ENCODE data around the gene SYT6.

SYT6 gene

DNA sequence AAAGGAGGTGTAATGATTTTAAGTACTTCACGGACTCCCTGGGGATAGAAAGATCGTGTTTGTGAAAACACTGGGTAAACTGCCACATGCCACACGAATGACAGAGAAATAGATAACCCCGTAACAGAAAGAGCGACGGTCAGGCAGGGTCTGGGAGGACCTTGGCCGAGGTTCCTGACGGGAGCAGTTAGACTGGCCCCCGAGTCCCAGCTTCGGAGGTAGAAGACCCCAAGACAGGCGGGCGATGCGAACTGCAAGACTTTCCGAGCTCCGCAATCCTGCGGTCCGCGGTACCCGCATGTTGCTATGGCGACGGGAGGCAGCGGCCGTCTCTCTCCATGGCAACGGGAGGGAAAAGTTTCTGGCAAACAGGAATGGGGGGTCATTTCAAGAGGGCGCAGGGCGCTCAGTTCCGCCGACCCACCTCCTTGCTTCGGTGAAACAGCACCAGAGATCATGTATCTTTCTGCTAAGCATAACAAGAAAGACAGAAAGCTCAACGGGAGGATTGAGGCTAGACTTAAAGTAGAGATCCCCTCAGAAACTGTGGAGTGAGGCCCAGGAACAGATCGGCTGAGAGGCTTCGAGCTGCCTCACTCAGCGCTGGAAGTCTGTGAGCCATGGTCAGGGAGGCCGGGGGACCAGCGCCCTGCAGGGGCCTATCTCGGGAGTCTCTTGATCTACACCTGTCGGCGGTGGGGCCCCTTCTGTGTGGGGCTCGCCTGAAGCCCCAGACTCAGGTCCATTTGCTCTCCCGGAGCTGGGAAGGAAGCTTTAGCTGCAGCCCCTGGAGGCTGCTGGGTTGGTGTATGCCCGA, 685 bp upstream of the SYT6 start:
- DNase-seq (ENCODE audit: low read depth in 2 of 2), result no peak

DNA sequence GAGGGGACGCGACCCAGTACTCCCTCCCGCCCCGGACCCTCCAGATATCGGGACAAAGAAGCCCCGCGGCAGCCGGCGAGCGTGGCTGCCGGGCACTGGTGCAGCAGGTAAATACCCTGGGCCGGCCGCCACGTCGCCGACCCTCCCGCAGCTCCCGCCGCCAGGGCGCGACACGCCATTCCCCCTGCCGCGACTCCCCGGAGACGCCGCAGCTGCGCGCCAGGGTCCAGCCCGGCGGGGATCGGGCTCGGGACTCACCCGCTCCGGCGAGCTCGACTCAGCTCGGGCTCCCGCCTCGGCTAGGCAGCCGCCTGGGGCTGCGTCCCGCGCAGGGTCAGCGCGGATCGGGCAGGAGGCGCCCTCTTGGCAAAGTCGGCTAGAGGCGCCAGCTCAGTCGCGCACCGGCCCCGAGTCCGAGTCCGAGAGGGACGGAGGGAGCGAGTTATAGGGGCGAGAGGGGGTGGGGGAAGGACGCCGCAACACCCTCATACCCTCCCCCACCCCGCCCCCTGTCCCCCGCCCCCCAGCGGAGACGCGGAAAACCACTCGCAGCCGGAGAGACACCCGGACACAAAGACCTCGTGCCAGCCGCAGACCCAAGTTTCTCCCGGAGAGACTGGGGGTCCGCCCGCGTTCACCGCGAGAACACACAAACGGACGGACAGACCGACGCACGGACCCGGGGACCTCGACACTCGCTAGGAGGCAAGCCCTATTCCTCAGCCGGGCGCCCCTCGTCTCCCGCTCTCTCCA, 985 bp downstream of the SYT6 start:
- DNase-seq (ENCODE audit: low read depth in 2 of 2), result no peak

- DNase-seq (ENCODE audit: low read depth in 2 of 2), result no peak
These were observed 1.6 kb downstream of the SYT6 start for GRCh38 chr1:114152089-114152507.

- no peak for DNase-seq (ENCODE audit: low read depth in 2 of 2)
These were observed 3.7 kb downstream of the SYT6 start for GRCh38 chr1:114150016-114150415.

DNA sequence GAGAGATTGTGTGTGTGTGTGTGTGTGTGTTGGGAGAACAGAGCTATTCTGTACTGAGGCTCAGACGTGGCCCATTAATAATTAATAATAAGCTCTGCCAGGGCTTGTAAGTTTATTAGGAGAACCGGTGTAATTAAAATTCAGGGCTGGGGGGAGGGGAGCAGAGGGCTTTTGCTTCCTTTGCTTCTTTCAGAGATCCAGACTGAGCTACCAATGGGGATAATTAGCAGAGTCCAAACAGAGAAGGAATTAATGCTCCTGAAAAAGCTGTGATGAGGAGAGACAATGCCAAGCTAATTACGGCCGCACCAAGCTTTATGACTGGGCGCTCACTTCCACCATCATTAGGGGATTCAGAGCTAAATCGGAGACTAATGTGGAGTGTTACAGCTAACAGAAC, 4.5 kb downstream of the SYT6 start:
- DNase-seq (ENCODE audit: low read depth in 2 of 2), result no peak

GRCh38 chr1:114145504-114146151, 8.0 kb downstream of the SYT6 start:
- no peak for DNase-seq (ENCODE audit: low read depth in 2 of 2)

- no peak for DNase-seq (ENCODE audit: low read depth in 2 of 2)
These were observed 9.7 kb downstream of the SYT6 start for GRCh38 chr1:114144016-114144415.

- DNase-seq (ENCODE audit: low read depth in 2 of 2), result no peak
These were observed 14.1 kb downstream of the SYT6 start for GRCh38 chr1:114139540-114139939.

DNA sequence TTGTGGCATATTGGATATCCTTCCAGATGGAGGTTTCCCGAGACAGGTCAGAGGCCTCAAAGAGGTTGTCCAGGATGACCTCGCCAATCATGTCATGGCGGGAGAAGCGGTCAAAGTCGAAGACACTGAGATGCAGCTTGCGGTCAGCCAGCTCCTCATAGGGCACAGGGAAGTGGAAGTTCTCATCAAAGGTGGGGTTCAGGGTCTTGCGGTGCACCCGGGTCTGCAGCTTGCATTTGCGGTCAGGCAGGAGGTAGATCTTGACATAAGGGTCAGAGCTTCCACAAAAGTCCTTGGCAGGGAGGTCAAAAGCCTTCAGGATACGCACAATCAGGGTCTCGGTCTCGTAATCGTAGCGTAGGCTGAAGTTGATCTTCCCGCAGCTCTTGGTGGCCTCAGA, 16.2 kb downstream of the SYT6 start:
- DNase-seq (ENCODE audit: low read depth in 2 of 2), result no peak

- DNase-seq (ENCODE audit: low read depth in 2 of 2), result no peak
These were observed 17.9 kb downstream of the SYT6 start for GRCh38 chr1:114135786-114136185.

DNA sequence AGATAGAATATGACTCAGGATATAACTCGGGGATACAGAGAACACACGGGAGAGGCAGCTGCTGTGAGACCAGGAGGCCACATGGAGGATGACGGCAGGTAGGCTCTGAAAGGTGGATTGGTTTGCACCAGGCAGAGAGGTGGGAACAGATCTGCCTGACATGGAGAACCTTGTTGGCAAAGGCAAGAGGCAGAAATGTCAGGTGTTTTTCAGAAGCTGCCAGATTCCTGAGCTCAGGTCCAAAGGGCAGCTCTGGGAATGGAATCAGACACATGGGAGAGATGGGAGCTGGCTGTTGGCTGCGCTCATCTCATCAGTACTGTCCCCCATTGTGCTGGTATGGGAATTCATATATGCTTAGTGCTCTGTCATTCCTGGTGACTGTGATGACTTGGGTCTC, 19.2 kb downstream of the SYT6 start:
- no peak for DNase-seq (ENCODE audit: low read depth in 2 of 2)

DNA sequence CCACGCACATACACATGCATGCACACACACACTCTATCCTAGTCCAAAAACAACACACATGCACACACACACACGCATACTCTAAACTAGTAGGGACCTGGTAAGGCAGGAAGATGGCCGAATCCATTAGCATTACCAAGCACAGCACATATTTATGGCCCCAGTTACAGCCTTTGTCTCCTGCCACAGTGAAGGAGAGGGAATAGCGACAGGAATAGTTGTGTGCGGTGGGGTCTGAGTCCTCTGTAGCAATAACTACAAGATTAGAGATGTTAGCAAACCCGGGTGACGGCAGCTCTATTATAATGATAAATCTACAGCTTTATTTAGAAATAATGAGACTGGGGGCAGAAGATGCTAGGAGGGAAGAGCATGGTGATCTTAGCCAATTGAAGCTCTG, 20.5 kb downstream of the SYT6 start:
- no peak for DNase-seq (ENCODE audit: low read depth in 2 of 2)

GRCh38 chr1:114131526-114132220, 22.0 kb downstream of the SYT6 start:
- no peak for DNase-seq (ENCODE audit: low read depth in 2 of 2)

DNA sequence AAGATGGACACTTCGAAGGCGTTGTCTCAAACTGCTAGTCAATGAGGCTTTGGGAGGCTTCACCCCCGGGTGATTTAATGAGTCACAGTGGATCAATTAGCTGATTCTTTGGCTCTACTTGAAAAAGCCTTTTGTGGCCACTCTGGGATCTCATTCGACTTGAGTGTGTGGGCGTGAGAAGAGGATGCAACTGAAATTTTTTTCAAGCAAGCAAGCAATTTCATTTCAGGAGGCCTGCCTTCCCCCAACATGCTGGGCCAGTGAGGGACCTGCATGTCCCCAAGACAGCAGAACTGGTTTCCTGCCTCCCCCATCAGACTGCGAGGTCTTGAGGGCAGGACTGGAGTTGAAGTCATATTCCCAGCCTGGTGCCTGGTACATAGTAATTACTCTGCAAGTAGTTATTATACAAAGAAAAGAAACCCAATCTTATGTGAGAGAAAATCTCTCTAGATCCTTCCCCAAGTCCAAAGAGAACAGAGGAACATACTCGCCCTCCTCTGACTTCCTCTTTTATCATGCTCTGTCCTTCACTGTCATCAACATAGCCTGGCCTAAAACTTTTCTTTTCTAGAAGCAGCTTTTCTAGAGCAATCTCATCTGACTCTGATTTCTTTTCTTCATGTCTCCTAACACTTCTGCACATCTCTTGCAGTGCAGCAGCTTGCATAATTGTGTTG, 22.7 kb downstream of the SYT6 start:
- DNase-seq (ENCODE audit: low read depth in 2 of 2), result no peak

DNA sequence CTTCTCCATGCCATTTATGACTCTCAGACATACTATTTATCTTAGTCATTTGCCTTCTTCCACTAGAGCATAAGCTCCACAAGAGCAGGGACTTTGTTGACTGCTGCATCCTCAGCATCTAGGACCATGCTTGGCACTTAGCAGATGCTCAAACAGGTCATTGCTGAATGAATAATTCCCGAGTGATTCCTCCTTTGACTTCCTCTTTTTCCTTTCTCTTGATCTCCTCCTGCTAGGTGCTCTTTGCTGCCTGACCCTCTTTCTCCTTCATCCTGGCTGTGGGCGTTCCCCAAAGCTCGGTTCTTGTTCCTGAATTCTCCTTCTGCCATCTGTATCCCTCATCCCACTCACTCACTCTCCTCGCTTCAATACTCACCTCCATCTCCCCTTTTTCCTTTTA, 23.5 kb downstream of the SYT6 start:
- DNase-seq (ENCODE audit: low read depth in 2 of 2), result no peak

GRCh38 chr1:114128293-114128692, 25.4 kb downstream of the SYT6 start:
- no peak for DNase-seq (ENCODE audit: low read depth in 2 of 2)

DNA sequence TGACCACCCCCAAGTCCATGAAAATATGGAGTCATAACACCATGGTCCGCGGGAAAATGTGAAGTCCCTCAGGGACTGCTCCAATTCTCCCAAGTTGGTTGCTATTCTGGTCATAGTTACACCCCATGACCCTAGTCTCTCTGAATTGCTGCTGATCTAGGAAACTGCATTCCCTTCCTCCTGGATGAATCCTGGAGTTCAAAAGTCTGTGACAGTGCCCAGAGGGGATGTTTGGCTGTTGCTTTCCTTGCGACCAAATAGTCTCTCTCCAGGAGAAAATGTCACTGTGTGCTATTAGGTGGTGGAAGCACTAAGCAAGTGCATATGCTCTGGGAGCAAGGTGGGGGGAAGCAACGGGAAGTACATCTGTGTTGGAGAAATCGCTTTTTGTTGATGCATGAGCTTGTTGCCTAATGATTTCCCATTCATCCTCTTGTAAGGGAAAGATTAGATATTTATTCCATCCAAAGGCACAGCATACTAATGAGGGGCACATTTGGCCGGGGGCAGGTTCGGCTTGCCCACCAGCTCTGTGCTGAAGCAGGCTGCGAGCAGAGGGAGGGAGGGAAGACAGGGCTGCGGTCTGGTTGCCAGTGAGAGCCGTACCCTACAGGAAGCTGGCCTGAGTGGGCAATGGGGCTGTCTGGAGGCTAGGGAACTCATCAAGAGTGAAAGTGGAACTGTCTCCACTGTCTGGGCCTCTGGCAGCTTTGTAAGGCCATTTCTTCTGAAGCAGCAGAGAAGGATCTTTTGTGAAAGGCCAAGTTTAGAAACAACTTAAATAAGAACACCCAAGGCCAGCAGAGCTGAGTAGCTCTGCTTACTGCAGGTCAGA, 27.2 kb downstream of the SYT6 start:
- no peak for DNase-seq (ENCODE audit: low read depth in 2 of 2)

GRCh38 chr1:114124644-114125043, 29.0 kb downstream of the SYT6 start:
- DNase-seq (ENCODE audit: low read depth in 2 of 2), result no peak

DNA sequence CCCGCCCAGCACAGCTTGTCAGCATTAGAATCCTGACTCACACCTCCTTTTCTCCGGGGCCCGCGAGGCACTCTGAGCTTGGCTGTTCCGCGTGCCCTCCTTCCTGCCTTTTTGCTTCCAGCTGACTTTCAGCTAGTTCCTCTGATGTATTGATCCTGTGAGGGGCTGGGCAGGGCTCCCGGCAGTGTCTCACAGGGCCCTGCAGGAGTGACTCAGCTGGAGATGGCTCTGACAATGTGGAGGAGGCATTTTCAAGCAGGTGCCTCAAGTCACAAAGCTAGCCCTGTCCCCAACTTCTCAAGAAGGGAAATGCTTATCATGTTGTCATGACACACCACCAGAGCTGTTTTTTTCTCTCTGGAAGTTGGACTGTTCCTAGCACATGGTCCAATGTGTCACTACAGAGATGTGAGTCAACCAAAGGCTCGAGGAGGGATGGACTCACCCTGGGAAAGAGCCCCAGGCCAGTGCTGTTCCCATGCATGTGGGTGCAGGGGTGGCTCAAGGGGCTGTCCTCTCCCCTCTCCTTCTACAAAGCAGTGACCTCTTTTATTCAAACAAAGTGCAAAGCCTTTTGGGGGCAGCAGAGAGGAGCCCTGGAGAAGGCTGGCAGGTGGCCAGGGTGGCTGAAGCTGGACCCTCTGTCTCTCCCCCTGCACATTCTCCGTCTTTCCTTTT, 30.6 kb downstream of the SYT6 start:
- no peak for DNase-seq (ENCODE audit: low read depth in 2 of 2)

- no peak for DNase-seq (ENCODE audit: low read depth in 2 of 2)
These were observed 35.2 kb downstream of the SYT6 start for GRCh38 chr1:114118351-114118990.
